Measurements from ENCODE around the gene RNASE11.

DNA sequence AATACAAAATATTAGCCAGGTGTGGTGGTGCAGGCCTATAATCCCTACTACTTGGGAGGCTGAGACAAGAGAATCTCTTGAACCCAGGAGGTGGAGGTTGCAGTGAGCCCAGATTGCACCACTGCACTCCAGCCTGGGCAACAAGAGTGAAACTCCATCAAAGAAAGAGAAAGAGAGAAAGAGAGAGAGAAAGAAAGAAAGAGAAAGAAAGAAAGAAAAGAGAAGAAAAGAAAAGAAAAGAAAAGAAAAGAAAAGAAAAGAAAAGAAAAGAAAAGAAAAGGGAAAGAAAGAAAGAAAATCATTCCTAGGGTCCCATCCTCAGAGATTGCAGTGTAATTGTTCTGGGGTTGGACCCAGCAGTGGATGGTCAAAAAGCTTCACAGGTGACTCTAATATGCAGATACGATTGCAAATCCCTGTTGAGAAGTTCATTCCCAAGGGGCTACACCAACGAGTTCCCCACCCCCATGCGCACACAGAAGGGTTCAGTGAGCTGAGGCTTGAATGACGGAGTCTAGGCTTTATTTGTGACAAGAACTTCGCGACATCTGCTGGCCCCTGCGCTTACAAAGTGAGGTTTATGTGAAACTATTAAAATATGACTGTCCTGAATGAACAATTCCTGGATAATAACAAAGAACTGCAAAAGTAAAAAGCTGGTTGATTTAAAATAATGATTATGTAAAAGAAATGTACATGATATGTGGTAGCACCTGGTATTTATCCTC, 20.7 kb upstream of the RNASE11 start:
- TF ChIP-seq, protein P1, sequence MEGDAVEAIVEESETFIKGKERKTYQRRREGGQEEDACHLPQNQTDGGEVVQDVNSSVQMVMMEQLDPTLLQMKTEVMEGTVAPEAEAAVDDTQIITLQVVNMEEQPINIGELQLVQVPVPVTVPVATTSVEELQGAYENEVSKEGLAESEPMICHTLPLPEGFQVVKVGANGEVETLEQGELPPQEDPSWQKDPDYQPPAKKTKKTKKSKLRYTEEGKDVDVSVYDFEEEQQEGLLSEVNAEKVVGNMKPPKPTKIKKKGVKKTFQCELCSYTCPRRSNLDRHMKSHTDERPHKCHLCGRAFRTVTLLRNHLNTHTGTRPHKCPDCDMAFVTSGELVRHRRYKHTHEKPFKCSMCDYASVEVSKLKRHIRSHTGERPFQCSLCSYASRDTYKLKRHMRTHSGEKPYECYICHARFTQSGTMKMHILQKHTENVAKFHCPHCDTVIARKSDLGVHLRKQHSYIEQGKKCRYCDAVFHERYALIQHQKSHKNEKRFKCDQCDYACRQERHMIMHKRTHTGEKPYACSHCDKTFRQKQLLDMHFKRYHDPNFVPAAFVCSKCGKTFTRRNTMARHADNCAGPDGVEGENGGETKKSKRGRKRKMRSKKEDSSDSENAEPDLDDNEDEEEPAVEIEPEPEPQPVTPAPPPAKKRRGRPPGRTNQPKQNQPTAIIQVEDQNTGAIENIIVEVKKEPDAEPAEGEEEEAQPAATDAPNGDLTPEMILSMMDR (conservative IDR thresholded peaks at IDR 0.05; ENCODE audit: low read depth, low read length): no peak
- no peak for TF ChIP-seq FOS (IDR thresholded peaks at IDR 0.05; ENCODE audit: low read depth, low read length)
- TF ChIP-seq USF2 (IDR thresholded peaks at IDR 0.05; ENCODE audit: low read depth, low read length): no peak
- TF ChIP-seq POLR2A (IDR thresholded peaks at IDR 0.05; ENCODE audit: low read depth, low read length): no peak
- TF ChIP-seq BHLHE40 (IDR thresholded peaks at IDR 0.05; ENCODE audit: low read depth, low read length): no peak
- TF ChIP-seq MAZ (IDR thresholded peaks at IDR 0.05; ENCODE audit: borderline replicate concordance, low read depth, low read length): no peak
- no peak for TF ChIP-seq MXI1 (IDR thresholded peaks at IDR 0.05; ENCODE audit: borderline replicate concordance, low read depth, low read length)
- no peak for TF ChIP-seq CHD1 (IDR thresholded peaks at IDR 0.05; ENCODE audit: low read depth, low read length)
- TF ChIP-seq RAD21 (IDR thresholded peaks at IDR 0.05; ENCODE audit: low read length): no peak

Data from IMR-90 (cell line).